PC-3 (cell line): ENCODE results near the gene RIPPLY1.

Experiments
- EZH2phosphoT487 ChIP-seq: fragments of 300-600 bp; sonication (generic); IDR thresholded peaks from 2 replicates; pipeline ENCODE4 v1.6.1; 2018; ENCODE audit warnings: mild to moderate bottlenecking, antibody characterized with exemption, low read length, borderline replicate concordance
- TF ChIP-seq, protein P1 (sequence below): fragments of 300-600 bp; sonication (generic); conservative IDR thresholded peaks from 2 replicates; pipeline ENCODE4 v1.5.1; 2017; ENCODE audit warnings: antibody characterized with exemption, low read depth, mild to moderate bottlenecking, low read length

DNA sequence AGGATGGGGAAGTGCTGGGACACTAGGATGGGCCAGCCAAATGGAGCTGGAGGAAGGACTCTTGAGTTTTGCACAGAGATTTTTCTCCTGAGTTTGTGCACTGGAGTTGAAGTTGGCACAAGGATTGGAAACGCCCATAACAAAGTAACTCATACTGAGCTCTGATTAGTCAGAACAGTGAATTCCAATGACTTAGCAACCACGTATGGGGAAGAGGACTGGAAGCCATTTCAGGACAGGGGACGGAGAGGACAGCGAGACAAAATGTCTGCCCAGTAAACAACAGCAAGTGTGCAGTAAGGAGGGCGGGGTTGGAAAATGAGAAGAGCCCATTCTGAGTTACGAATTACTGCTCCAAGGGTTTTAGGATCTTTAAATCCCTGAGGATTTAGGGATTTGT, 5.9 kb downstream of the RIPPLY1 start:
- no peak for TF ChIP-seq EZH2phosphoT487
- TF ChIP-seq, protein P1, sequence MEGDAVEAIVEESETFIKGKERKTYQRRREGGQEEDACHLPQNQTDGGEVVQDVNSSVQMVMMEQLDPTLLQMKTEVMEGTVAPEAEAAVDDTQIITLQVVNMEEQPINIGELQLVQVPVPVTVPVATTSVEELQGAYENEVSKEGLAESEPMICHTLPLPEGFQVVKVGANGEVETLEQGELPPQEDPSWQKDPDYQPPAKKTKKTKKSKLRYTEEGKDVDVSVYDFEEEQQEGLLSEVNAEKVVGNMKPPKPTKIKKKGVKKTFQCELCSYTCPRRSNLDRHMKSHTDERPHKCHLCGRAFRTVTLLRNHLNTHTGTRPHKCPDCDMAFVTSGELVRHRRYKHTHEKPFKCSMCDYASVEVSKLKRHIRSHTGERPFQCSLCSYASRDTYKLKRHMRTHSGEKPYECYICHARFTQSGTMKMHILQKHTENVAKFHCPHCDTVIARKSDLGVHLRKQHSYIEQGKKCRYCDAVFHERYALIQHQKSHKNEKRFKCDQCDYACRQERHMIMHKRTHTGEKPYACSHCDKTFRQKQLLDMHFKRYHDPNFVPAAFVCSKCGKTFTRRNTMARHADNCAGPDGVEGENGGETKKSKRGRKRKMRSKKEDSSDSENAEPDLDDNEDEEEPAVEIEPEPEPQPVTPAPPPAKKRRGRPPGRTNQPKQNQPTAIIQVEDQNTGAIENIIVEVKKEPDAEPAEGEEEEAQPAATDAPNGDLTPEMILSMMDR, result no peak
